Activated CD8-positive, alpha-beta memory T cell treated with anti-CD3 and anti-CD28 coated beads, Interleukin-2, amount 50 U/mL, for 24 hours (primary cell): ENCODE measurements around the gene TYMP.
A peak's percentile ranks its signal among the peaks of the same experiment; 100 is the strongest.

Source experiments
- DNase-seq: peaks from one replicate; pipeline ENCODE4 v3.0.0-alpha.2; 2020; ENCODE audit errors: extremely low read depth

The TYMP gene

GRCh38 chr22:50505776-50506610 is 23.8 kb downstream of the TYMP start:
- DNase-seq: no peak

GRCh38 chr22:50505276-50505775 is 24.5 kb downstream of the TYMP start:
- DNase-seq: no peak

- no peak for DNase-seq
Measured at GRCh38 chr22:50504369-50505211, 25.2 kb downstream of the TYMP start.

GRCh38 chr22:50503475-50504145 is 26.2 kb downstream of the TYMP start:
- DNase-seq: no peak

GRCh38 chr22:50502628-50503474 is 27.0 kb downstream of the TYMP start:
- DNase-seq: no peak

GRCh38 chr22:50502096-50502495 is 27.7 kb downstream of the TYMP start:
- no peak for DNase-seq

GRCh38 chr22:50500452-50500851 is 29.4 kb downstream of the TYMP start:
- no peak for DNase-seq

- peak; percentile 30 for DNase-seq
Measured at GRCh38 chr22:50498322-50498890, 31.4 kb downstream of the TYMP start.

- no peak for DNase-seq
Measured at GRCh38 chr22:50497093-50497492, 32.7 kb downstream of the TYMP start.

- no peak for DNase-seq
Measured at GRCh38 chr22:50490531-50491308, 39.1 kb downstream of the TYMP start.

- no peak for DNase-seq
Measured at GRCh38 chr22:50489363-50490243, 40.2 kb downstream of the TYMP start.

- no peak for DNase-seq
Measured at GRCh38 chr22:50488886-50489285, 40.9 kb downstream of the TYMP start.

GRCh38 chr22:50488006-50488677 is 41.7 kb downstream of the TYMP start:
- DNase-seq: no peak

- DNase-seq: no peak
Measured at GRCh38 chr22:50487290-50488005, 42.4 kb downstream of the TYMP start.

GRCh38 chr22:50486561-50487289 is 43.1 kb downstream of the TYMP start, which contains the start of gene MIOX:
MIOX (plus strand) TSS chr22:50486859; CDS start chr22:50486898, 39 bp downstream.
- DNase-seq: no peak

- DNase-seq: no peak
Measured at GRCh38 chr22:50485221-50486131, 44.3 kb downstream of the TYMP start.
